Testis (tissue), 3 donors: ENCODE data around the gene MAPKAP1. TPM values are rescaled to one million over a fixed set of nuclear protein-coding genes. Genes with fewer than 3 reads are reported as not detected.
"Not testable (repeated sequence)": the region's sequence is repeated elsewhere in the genome, so short reads cannot be mapped to it uniquely, and the experiment has no call there.

Experiments used
- DNase-seq: peaks from one replicate; pipeline ENCODE4 v3.0.0-alpha.2; 2019
- H3K27ac ChIP-seq, 2 donors: fragments of 200-600 bp; sonication (generic); one replicate each; pipeline ENCODE4 v1.5.1; 2019
- H3K27me3 ChIP-seq: fragments of 200-600 bp; sonication (generic); one replicate; pipeline ENCODE4 v1.5.1; 2019
- H3K36me3 ChIP-seq: fragments of 200-600 bp; sonication (generic); one replicate; pipeline ENCODE4 v1.5.1; 2017; ENCODE audit warnings: low read depth; ENCODE audit errors: missing control alignments
- H3K4me1 ChIP-seq: fragments of 200-600 bp; sonication (generic); one replicate; pipeline ENCODE4 v1.5.1; 2019
- H3K4me3 ChIP-seq, 2 donors: fragments of 200-600 bp; sonication (generic); one replicate each; pipeline ENCODE4 v1.5.1; 2017 to 2019
- H3K9me3 ChIP-seq: fragments of 200-600 bp; sonication (generic); one replicate; pipeline ENCODE4 v1.5.1; 2017
- CTCF ChIP-seq, 3 experiments: fragments of 450-650 bp in 2 of 3; fragments of 200-600 bp in 1 of 3; sonication (generic) in 1 of 3; IDR thresholded peaks; one replicate each; pipeline ENCODE4 v1.5.1; 2016 to 2019; ENCODE audit warnings: antibody characterized with exemption in 3 of 3, mild to moderate bottlenecking in 2 of 3, moderate library complexity in 1 of 3
- POLR2A ChIP-seq: fragments of 450-650 bp; IDR thresholded peaks from one replicate; pipeline ENCODE4 v1.6.1; 2017; ENCODE audit warnings: antibody characterized with exemption, mild to moderate bottlenecking, moderate library complexity
- WGBS, 2 donors: methylation state at CpG; one replicate each; pipeline ENCODE4 v1.1.5; 2018; 5-methylcytosine and 5-hydroxymethylcytosine counted together
- intact Hi-C: fragments of 100-400 bp; cut with DNase I; formaldehyde crosslinking; loops from one replicate; pipeline ENCODE4 v1.15.1; 2023; ENCODE audit warnings: low total_unique reads
- polyA plus RNA-seq: library from polyadenylated mRNA; stranded (reverse); fragments of 350-450 nt; fragmentation: Illumina TruSeq; extraction: RNeasy Lipid Tissue Mini Kit (QIAGEN cat#74804); gene quantifications from one replicate; pipeline ENCODE4 v1.2.3, GENCODE V29; 2014; ENCODE audit warnings: low read depth, low replicate concordance; ENCODE audit not compliant: insufficient read depth
- total RNA-seq, 2 donors: library from RNA; depleted of rRNA; stranded (reverse); fragments of >200 nt; gene quantifications; one replicate each; pipeline ENCODE4 v1.2.3, GENCODE V29; 2016

Gene MAPKAP1
- total and polyA plus RNA-seq, 3 donors from 2014 or later: 112 to 135 (median 115) TPM

GRCh38 chr9:125579030-125579932 is 127.7 kb downstream of the MAPKAP1 start:
- Histone ChIP-seq H3K4me1 (no peaks in the 10 kb centered on the region), H3K4me3 (no peak overlapping the region), H3K9me3 (no peaks in the 10 kb centered on the region), H3K27ac (no peak overlapping the region), H3K36me3 (no peaks in the 10 kb centered on the region), H3K27me3 (no peaks in the 10 kb centered on the region)
- DNase-seq: no peak
- TF ChIP-seq CTCF (IDR thresholded peaks at IDR 0.05) (no peak), POLR2A (no peak)
- WGBS, 2 donors: 95 to 98% methylated on average over 12 of the region's 12 CpGs
- intact Hi-C loops: no loop called here

GRCh38 chr9:125574126-125574877 is 132.7 kb downstream of the MAPKAP1 start:
- intact Hi-C loops: no loop called here

GRCh38 chr9:125572461-125572860 is 134.5 kb downstream of the MAPKAP1 start:
- DNase-seq, H3K4me3 ChIP-seq, H3K4me1 ChIP-seq, H3K36me3 ChIP-seq, H3K9me3 ChIP-seq, intact Hi-C loops, H3K27me3 ChIP-seq, H3K27ac ChIP-seq: not testable (repeated sequence)
- WGBS, 2 donors: 93 to 95% methylated on average over 1 of the region's 1 CpG

More at GRCh38 chr9:125574126-125574877, 132.7 kb downstream of the MAPKAP1 start:
- TF ChIP-seq POLR2A (no peak), CTCF (IDR thresholded peaks at IDR 0.05) (no peak)
- no peaks in the 10 kb centered on the region for H3K4me1 ChIP-seq
- WGBS, 2 donors: 93 to 94% methylated on average over 2 of the region's 2 CpGs
- DNase-seq: no peak
- H3K9me3 ChIP-seq: no peaks in the 10 kb centered on the region
- no peak overlapping the region for H3K4me3 ChIP-seq
- H3K27ac ChIP-seq: no peak overlapping the region
- H3K36me3 ChIP-seq: no peaks in the 10 kb centered on the region
- no peaks in the 10 kb centered on the region for H3K27me3 ChIP-seq

- WGBS, 2 donors: 96 to 99% methylated on average over 3 of the region's 3 CpGs
- H3K36me3 ChIP-seq, intact Hi-C loops, H3K9me3 ChIP-seq, H3K4me3 ChIP-seq, H3K4me1 ChIP-seq, H3K27me3 ChIP-seq, H3K27ac ChIP-seq, DNase-seq: not testable (repeated sequence)
Measured at GRCh38 chr9:125571824-125572223, 135.2 kb downstream of the MAPKAP1 start.

GRCh38 chr9:125570246-125570645 is 136.8 kb downstream of the MAPKAP1 start:
- intact Hi-C loops: no loop called here
- 98 to 100% methylated on average over 2 of the region's 2 CpGs for WGBS, 2 donors

More at GRCh38 chr9:125570246-125570645, 136.8 kb downstream of the MAPKAP1 start:
- Histone ChIP-seq H3K36me3 (no peaks in the 10 kb centered on the region), H3K9me3 (no peaks in the 10 kb centered on the region), H3K27me3 (no peaks in the 10 kb centered on the region), H3K4me3 (no peak overlapping the region), H3K27ac (no peak overlapping the region), H3K4me1 (no peaks in the 10 kb centered on the region)
- no peak for TF ChIP-seq CTCF (IDR thresholded peaks at IDR 0.05)
- no peak for TF ChIP-seq POLR2A
- DNase-seq: no peak
